NCI-H2107 treated with DMSO at 0.1 percent for 48 hours (cell line): ENCODE data around the gene OCA2.
"Not testable (repeated sequence)": the region's sequence is repeated elsewhere in the genome, so short reads cannot be mapped to it uniquely, and the experiment has no call there.

Experiments
- DNase-seq: peaks from one replicate; lab custom pipeline; 2025; ENCODE audit not compliant: unreplicated experiment; lab: John Stamatoyannopoulos, UW

The OCA2 gene

GRCh38 chr15:27787931-27788330, 311.2 kb downstream of the OCA2 start:
- DNase-seq, result no peak

- no peak for DNase-seq
Measured at GRCh38 chr15:27784107-27784506, 315.0 kb downstream of the OCA2 start.

- DNase-seq, result no peak
Measured at GRCh38 chr15:27783678-27784077, 315.4 kb downstream of the OCA2 start.

GRCh38 chr15:27782125-27782524, 317.0 kb downstream of the OCA2 start:
- no peak for DNase-seq

GRCh38 chr15:27776501-27776900, 322.6 kb downstream of the OCA2 start:
- DNase-seq, result no peak

GRCh38 chr15:27774638-27775037, 324.5 kb downstream of the OCA2 start:
- no peak for DNase-seq

DNA sequence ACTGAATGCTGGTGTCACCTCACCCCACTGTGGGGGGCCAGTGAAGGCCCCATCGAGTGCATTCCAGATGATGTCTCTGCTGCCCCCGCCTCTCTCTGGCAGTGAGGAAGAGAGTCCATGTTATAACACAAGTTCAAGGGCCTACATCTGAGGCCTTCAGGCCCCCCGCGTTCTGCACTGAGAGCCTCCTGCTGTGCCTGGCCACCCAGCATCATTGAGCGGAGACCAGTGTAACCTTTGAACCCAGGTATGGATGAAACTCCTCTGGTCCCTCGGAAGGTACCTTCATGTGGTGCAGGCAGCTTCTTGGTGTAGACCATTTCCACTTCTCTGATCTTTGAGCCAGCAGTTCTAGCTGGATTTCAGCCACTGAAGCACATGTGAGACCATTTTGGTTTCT, 324.9 kb downstream of the OCA2 start:
- DNase-seq, result no peak

GRCh38 chr15:27771892-27772291, 327.2 kb downstream of the OCA2 start:
- DNase-seq, result no peak

DNA sequence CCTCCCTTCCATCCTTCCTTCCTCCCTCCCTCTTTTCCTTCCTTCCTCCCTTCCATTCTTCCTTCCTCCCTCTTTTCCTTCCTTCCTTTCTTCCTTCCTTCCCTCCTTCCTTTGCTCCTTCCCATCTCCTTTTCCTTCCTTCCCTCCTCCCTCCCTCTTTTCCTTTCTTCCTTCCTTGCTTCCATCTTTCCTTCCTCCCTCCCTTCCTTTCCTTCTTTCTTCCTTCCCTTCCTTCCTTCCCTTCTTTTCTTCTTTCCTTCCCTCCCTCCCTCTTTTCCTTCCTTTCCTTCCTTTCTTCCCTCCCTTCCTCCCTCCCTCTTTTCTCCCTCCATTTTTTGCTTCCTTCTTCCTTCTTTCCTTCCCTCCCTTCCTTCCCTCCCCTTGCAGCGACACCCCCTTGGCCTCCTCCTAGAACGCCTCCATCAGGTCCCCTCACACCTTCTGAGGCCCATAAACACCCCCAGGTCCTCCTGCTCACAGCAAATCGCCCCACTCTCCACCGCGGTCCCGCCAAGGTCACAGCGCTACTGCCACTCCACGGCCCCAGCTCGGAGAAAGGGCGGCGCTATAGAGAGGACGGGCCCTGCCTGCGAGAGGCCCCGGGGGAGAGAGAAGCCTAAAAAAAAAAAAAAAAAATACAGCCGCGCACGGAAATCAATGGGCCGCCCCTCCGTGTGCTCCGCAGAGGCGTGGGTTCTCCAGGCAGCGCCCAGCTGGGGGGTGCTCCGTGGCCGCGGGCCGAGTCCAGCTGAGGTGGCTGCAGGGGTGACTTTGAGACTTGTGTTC, 328.2 kb downstream of the OCA2 start:
- no peak for DNase-seq

- DNase-seq, result no peak
Measured at GRCh38 chr15:27770086-27770607, 329.0 kb downstream of the OCA2 start.

DNA sequence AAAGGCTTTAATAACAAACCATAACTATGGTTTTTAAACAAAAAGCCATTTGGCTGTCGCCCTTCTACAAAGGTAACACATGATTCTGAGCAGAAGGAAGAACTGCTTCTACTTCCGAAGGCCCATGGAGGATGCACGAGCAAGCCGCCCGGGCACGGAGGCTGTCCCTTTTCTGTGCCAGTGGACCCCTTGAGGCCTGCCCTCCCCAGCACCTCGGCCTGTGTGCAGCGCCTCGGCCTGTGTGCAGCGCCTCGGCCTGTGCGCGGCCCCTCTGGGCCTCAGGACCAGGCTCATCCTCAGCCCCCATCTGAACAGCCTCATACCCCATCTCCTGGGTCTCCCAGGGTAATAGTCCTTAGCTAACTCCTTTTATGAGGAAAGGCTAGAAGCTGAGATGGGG, 329.5 kb downstream of the OCA2 start:
- no peak for DNase-seq

- DNase-seq, result no peak
Measured at GRCh38 chr15:27768732-27769475, 330.2 kb downstream of the OCA2 start.

DNA sequence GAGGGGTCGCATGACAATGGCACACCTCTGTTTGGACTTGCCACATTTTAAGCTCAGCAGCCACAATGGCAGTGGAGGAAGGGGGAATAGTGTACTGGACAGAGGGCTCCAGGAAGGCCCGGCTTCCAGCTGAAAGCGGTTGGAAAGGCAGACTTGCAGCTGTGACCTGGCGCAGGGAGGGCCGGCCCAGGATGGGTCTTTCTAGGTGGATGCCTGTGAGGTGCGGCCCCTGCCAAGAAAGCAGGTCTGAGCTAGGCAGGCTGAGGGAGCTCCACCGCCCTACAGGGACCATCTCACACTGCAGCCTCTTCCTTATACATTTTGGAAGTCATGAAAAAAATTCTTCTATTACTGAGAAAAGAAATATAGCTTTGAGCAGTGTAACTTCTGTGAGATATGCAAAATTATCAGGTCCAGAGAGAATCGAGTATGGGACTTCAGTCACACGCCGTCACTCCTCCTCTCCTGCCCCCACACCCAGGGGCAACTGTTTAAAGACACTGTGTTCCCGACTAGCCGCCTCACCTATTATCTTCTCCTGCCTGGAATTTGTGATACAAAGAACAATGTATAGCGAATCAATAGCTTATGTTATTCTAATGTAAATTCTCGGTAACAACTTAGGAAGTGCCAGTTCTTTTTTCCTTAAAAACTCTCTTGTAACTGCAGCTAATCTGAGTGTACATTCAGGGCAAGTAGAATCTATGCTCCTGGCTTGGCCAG, 331.0 kb downstream of the OCA2 start:
- DNase-seq, result no peak

- DNase-seq, result not testable (repeated sequence)
Measured at GRCh38 chr15:27767430-27767829, 331.7 kb downstream of the OCA2 start.

DNA sequence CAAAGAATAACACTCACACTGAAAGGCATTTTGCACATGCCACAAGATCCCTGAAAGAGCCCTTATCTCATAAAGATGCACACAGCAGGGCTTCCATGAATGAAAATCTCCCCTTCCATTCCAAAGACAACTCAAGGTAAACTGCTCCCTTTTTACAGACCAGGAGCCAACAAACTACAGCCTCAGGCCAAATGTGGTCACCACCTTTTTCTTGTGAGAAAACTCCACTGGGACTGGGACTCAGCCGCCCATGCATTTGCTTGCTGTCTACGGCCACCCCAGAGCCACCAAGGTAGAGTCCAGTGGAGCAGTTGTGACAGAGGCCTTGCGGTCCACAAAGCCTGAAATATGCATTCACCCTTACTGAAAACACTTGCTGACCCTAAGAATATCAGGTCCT, 334.8 kb downstream of the OCA2 start:
- DNase-seq, result no peak

DNA sequence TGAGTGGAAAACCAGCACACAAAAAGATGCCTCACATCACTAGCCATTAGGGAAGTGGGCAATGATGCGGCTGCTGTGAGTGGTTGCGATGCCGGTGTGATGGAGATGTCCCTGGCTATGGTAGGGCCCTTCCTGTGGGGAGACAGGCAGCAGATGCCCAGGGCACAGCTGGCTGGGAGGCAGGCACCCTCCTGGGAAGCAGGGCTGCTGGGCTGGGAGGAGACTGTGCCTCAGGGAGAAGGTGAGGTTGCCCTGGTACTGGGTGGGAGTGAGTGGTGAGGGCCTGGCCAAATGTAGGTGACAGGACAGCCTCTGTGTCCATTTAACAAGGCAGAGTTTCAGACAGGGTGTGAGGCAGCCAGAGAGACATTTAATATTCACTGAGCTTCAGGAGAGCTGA, 335.6 kb downstream of the OCA2 start:
- DNase-seq, result no peak

- DNase-seq, result no peak
Measured at GRCh38 chr15:27762471-27762870, 336.6 kb downstream of the OCA2 start.

DNA sequence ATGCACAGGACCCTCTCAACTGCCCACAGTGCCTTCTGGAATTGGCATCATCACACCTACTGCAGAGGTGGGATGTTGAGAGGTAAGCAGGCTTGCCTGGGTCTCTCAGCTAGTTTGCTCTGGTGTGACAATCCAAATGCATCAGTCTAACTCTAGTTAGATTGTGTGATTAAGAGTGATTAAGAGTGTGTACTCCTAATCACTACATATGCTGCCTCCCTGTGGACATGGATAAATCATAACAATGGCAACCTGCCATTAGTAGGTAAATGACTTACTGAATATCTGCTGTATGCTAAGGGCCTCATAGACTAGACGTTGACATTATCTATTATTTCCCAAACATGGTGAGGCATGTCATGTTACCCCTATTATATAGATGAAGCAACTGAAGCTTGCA, 342.1 kb downstream of the OCA2 start:
- no peak for DNase-seq

- no peak for DNase-seq
Measured at GRCh38 chr15:27752691-27753090, 346.4 kb downstream of the OCA2 start.

DNA sequence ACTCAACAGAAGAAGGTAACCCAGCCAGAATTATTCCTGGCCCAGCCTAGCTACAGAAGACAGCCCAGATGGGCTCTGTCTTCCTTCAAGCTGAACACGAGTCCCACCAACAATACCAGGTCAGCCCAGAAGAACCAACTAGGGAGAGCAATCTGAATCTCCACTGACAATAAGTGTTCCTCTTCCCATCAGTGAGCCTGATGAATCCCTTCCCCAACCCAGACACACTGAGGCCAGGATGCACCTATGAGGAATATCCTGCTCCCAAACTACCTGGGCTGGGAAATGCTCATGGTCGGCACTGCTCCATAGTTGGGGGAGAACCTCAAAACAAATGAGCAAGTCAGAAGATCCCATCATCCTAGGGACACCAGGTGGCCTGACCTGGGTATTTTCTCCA, 351.1 kb downstream of the OCA2 start:
- no peak for DNase-seq

DNA sequence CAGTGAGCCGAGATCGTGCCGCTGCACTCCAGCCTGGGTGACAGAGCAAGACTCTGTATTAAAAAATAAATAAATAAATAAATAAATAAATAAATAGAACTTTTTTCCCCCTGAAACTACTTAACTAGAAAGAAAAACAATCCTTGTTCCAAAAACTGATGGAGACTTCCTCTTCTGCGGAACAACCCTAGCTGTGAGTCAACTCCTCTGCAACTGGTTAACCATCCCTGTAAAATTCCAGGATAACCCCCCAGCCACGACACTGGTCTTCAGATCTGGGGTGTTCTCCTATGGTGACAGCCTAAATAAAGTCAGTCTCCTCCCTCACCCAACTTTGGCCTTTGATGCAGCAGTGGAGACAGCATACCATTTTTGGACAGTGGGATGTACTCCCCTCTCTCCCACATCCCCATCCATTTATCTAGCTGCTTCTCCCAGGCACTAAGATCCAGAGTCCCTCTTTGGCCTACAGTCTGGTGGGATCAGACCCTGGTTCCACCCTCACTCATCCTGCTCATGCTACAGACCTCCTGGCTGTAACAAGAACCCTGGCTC, 352.6 kb downstream of the OCA2 start:
- no peak for DNase-seq
